Measurements from ENCODE around the gene TMEM179.

DNA sequence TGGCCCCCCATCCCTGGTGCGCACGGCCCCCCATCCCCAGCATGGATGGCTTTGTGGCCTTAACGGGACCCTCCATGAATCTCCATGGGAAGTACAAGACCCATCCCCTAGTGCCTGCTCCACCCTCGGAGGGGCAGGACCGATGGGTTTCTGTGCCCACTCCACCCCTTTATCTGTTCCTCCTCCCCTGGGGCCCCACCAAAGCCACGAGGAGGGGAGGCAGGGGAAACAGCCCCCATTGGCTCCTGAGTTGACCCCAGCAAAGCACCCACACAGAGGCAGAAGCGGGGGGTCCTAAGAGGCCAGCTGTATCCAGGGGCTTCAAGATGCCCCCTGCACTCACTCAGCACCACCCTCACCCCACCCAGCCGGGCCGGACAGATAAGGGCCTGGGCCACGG, 36.1 kb upstream of the TMEM179 start:
- TF ChIP-seq EZH2 (IDR thresholded peaks at IDR 0.05; ENCODE audit: low read length, unreplicated experiment): no peak
- TF ChIP-seq, protein P1, sequence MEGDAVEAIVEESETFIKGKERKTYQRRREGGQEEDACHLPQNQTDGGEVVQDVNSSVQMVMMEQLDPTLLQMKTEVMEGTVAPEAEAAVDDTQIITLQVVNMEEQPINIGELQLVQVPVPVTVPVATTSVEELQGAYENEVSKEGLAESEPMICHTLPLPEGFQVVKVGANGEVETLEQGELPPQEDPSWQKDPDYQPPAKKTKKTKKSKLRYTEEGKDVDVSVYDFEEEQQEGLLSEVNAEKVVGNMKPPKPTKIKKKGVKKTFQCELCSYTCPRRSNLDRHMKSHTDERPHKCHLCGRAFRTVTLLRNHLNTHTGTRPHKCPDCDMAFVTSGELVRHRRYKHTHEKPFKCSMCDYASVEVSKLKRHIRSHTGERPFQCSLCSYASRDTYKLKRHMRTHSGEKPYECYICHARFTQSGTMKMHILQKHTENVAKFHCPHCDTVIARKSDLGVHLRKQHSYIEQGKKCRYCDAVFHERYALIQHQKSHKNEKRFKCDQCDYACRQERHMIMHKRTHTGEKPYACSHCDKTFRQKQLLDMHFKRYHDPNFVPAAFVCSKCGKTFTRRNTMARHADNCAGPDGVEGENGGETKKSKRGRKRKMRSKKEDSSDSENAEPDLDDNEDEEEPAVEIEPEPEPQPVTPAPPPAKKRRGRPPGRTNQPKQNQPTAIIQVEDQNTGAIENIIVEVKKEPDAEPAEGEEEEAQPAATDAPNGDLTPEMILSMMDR (conservative IDR thresholded peaks at IDR 0.05; ENCODE audit: low read depth, low read length): no peak
- TF ChIP-seq EZH2phosphoT487 (IDR thresholded peaks at IDR 0.05; ENCODE audit: borderline replicate concordance, low read length): no peak
